LNCaP clone FGC (cell line): ENCODE data around the gene IL4I1.

Experiments used
- DNase-seq: peaks from one replicate; pipeline ENCODE4 v3.0.0-alpha.2; 2011; ENCODE audit warnings: low read depth
- H3K4me3 ChIP-seq: 2 replicates; pipeline ENCODE4 v1.5.1; 2011; ENCODE audit warnings: mild to moderate bottlenecking, low read depth, low read length, control low read depth
- CTCF ChIP-seq: IDR thresholded peaks from 2 replicates; pipeline ENCODE4 v1.5.1; 2012; ENCODE audit warnings: mild to moderate bottlenecking; ENCODE audit not compliant: control insufficient read depth, insufficient read depth; ENCODE audit errors: extremely low read depth

IL4I1 gene

GRCh38 chr19:49908480-49909420, 12.1 kb upstream of the IL4I1 start:
- no peak for DNase-seq
- no peak for TF ChIP-seq CTCF
- no peak overlapping the region for H3K4me3 ChIP-seq

- no peak for DNase-seq
- no peak overlapping the region for H3K4me3 ChIP-seq
- TF ChIP-seq CTCF = no peak
Measured at GRCh38 chr19:49907745-49908446, 11.2 kb upstream of the IL4I1 start.

- H3K4me3 ChIP-seq = no peak overlapping the region
- no peak for DNase-seq
- TF ChIP-seq CTCF = no peak
Measured at GRCh38 chr19:49906879-49907564, 10.3 kb upstream of the IL4I1 start.

- no peak overlapping the region for H3K4me3 ChIP-seq
- TF ChIP-seq CTCF = no peak
Measured at GRCh38 chr19:49904136-49904535, 7.4 kb upstream of the IL4I1 start.

GRCh38 chr19:49895566-49896297, 955 bp downstream of the IL4I1 start:
- no peak for DNase-seq
- no peak overlapping the region for H3K4me3 ChIP-seq
- no peak for TF ChIP-seq CTCF

More at GRCh38 chr19:49904136-49904535, 7.4 kb upstream of the IL4I1 start:
- DNase-seq = no peak

- H3K4me3 ChIP-seq = no peak overlapping the region
- no peak for DNase-seq
- TF ChIP-seq CTCF = no peak
Measured at GRCh38 chr19:49894879-49895565, 1.7 kb downstream of the IL4I1 start.
